HEK293 (cell line): ENCODE results near the gene TRAF2.
"Not testable (repeated sequence)": the region's sequence is repeated elsewhere in the genome, so short reads cannot be mapped to it uniquely, and the experiment has no call there.

Experiments used
- CTCF ChIP-seq: fragments of 450-650 bp; formaldehyde crosslinking; IDR thresholded peaks from 2 replicates; pipeline ENCODE4 v1.5.1; 2016; ENCODE audit warnings: missing biosample characterization, missing genetic modification characterization
- KLF1 ChIP-seq: fragments of 450-650 bp; formaldehyde crosslinking; IDR thresholded peaks from 2 replicates; pipeline ENCODE4 v1.5.1; 2016; ENCODE audit warnings: missing biosample characterization, missing genetic modification characterization
- SP2 ChIP-seq: fragments of 450-650 bp; formaldehyde crosslinking; IDR thresholded peaks from 2 replicates; pipeline ENCODE4 v1.5.1; 2016; ENCODE audit warnings: missing biosample characterization, missing genetic modification characterization
- YY1 ChIP-seq: fragments of 450-650 bp; formaldehyde crosslinking; IDR thresholded peaks from 2 replicates; pipeline ENCODE4 v1.5.1; 2018; ENCODE audit warnings: missing biosample characterization, missing genetic modification characterization
- ZBTB48 ChIP-seq: fragments of 450-650 bp; formaldehyde crosslinking; IDR thresholded peaks from 2 replicates; pipeline ENCODE4 v1.5.1; 2016; ENCODE audit warnings: missing biosample characterization, missing genetic modification characterization
- ZNF184 ChIP-seq: fragments of 450-650 bp; IDR thresholded peaks from 2 replicates; pipeline ENCODE4 v1.5.1; 2018; ENCODE audit warnings: missing biosample characterization, mild to moderate bottlenecking, missing genetic modification characterization
- ZNF274 ChIP-seq, 2 experiments: fragments of 200-500 bp in 1 of 2; fragments of 450-650 bp in 1 of 2; sonication (Bioruptor generic) in 1 of 2; formaldehyde crosslinking in 1 of 2; IDR thresholded peaks; 2 replicates each; pipeline versions ENCODE4 v1.5.1 to v1.6.1; 2014 to 2016; ENCODE audit warnings: borderline replicate concordance in 1 of 2, inconsistent platforms in 1 of 2, low read length in 1 of 2, missing biosample characterization in 1 of 2, missing genetic modification characterization in 1 of 2

GRCh38 chr9:136843801-136844740 is 42.2 kb upstream of the TRAF2 start:
- TF ChIP-seq ZNF274 (IDR thresholded peaks at IDR 0.05; ENCODE audit: low read length); ZNF274 (tag by site-specific recombination; IDR thresholded peaks at IDR 0.05; ENCODE audit: borderline replicate concordance); ZBTB48 (tag by site-specific recombination); ZNF184 (tag by site-specific recombination); SP2 (tag by site-specific recombination); YY1 (tag by site-specific recombination): not testable (repeated sequence)
- 0 out of 2 replicates have a peak, but pooled peaks have one; percentile 36 for TF ChIP-seq KLF1
- TF ChIP-seq CTCF (tag by site-specific recombination), result 0 out of 2 replicates have a peak, but pooled peaks have one; percentile 49
